NCI-H128 (cell line): Measurements from ENCODE around the gene RPIA.
"Not testable (repeated sequence)": the region's sequence is repeated elsewhere in the genome, so short reads cannot be mapped to it uniquely, and the experiment has no call there.

ENCODE experiments used
- DNase-seq: peaks from one replicate; lab custom pipeline; 2025; ENCODE audit not compliant: unreplicated experiment; lab: John Stamatoyannopoulos, UW

The RPIA gene

DNA sequence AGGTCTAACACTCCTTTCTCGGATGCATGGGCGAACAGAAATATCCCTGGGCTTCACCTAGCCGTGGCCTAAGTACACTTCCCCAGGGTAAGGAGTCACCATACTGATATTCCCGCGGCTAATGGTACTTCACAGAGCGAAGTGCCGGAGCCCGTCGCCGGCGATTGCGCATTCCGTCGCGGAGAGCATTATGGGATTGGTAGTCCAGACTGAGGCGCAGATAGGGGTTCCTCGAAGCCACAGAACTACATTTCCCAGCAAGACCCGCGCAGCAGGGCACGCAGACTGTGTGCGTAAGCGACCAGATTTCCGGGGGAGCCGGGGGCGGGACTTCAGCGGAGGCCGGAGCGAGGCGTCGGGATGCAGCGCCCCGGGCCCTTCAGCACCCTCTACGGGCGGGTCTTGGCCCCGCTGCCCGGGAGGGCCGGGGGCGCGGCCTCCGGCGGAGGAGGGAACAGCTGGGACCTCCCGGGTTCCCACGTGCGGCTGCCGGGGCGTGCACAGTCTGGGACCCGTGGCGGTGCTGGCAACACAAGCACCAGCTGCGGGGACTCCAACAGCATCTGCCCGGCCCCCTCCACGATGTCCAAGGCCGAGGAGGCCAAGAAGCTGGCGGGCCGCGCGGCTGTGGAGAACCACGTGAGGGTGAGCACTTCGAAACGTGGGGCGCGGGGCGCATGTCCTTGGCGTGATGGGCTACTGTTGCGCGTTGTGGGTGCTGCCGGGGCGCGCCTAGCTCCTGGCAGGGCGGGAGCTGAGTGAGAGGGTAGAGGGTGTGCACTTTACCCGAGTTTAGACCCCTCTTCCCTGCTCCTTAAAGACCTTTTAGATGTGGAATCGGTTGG lies at the start of gene RPIA:
Gene RPIA, plus strand, starts transcription at position 335 of the 845 bp plus-strand sequence. Its CDS starts 26 bp downstream, at position 361.
- DNase-seq, result peak; percentile 88

DNA sequence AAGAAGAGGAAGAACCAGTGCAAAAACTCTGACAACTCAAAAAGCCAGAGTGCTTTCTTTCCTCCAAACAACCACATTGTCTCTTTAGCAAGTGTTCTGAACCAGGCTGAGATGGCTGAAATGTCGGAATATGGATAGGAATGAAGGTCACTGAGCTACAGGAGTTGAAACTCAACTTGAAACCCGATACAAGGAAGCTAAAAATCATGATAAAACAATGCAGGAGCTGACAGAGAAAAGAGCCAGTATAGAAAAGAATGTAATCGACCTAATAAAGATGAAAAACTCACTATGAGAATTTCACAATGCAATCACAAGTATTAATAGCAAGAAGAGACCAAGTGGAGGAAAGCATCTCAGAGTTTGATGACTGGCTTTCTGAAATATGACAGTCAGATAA lies 49.2 kb upstream of the RPIA start:
- no peak for DNase-seq

GRCh38 chr2:88645291-88645882 lies 46.1 kb upstream of the RPIA start:
- DNase-seq, result not testable (repeated sequence)

- DNase-seq, result no peak
Measured at GRCh38 chr2:88651646-88652045, 39.8 kb upstream of the RPIA start.

- DNase-seq, result no peak
Measured at GRCh38 chr2:88654714-88655113, 36.8 kb upstream of the RPIA start.

DNA sequence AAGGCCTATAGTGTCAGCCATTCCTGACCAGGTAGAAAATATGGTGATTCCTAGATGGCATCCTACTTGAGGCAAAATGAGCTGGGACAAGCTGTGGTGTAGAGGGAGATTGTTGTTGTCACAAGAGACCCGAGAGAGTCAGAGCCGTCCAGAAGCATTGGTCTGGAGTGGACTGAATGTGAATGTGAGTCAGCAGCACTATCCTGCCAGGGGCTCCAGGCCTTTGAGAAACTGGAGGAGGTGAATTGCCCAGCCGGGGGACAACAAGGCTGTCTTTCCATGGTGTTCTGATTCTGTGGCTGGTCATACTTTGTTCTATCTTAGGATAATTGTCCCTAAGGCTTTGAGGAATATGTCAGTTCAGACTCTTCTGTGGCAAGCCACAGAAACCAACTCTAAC lies 34.8 kb upstream of the RPIA start:
- no peak for DNase-seq

DNA sequence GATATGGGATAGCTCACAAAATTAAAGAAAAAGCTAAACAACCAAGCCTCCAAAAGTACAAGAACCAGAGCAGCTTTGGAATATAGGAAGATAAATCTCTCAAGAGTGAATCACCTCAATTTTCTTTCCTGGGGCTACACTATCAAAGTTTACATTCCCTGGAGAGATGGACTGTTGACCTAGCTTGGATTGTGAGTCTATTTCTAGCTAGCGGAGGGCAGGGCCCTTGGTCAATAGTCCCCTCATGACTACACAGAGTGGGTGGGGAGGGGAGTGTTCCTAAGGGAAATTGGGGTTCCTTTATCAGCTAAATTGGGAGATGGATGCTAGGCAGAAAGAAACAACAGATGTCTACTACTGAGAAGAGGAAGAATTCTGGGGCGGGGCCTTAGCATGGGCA lies 34.3 kb upstream of the RPIA start:
- DNase-seq, result no peak

GRCh38 chr2:88658326-88658725 lies 33.1 kb upstream of the RPIA start:
- DNase-seq, result no peak

- DNase-seq, result no peak
Measured at GRCh38 chr2:88658881-88659537, 32.5 kb upstream of the RPIA start.

DNA sequence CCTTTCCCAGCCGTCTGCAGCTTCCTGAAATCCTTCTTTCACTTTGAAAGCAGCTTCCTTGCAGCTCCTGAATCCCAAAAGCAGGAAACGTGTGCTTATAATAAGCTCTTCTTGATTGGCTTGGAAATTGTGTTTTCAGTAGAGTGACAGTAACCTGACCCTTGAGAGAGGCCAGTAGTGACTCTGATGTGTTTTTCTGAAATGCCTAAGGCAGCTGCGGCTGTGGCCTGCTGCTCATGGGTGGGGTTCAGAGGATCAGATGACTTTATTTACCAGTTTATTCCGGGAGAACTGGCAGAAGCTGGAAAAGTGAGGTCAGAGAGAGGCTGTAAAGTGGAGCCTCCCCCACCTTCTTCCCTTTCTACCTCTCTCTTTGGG lies 31.9 kb upstream of the RPIA start:
- DNase-seq, result peak; percentile 66

GRCh38 chr2:88660622-88661021 lies 30.9 kb upstream of the RPIA start:
- DNase-seq, result no peak

DNA sequence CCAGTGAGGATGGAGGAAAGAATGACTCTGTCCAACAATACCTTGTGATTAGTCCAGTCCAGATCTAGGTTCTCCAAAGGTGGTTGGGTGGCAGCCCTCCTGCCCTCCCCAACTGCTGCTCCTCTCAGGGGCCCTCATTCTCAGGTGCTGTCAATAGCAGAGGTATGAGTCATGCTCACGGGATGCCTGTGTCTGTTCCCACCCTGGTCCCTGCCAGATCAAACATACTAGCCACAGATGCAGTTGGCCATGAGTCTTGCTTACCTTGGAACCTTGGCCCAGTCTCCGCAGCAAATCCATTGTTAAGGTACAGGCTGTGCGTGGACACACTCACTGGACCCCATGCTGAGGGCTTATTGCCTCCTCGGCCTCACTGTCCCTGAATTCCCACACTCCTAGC lies 24.9 kb upstream of the RPIA start:
- no peak for DNase-seq

GRCh38 chr2:88667219-88667618 lies 24.3 kb upstream of the RPIA start:
- DNase-seq, result no peak

- DNase-seq, result no peak
Measured at GRCh38 chr2:88668862-88669261, 22.6 kb upstream of the RPIA start.

- DNase-seq, result peak; percentile 9
Measured at GRCh38 chr2:88669482-88670214, 21.8 kb upstream of the RPIA start.

GRCh38 chr2:88671786-88672427 lies 19.6 kb upstream of the RPIA start:
- peak; percentile 15 for DNase-seq

- no peak for DNase-seq
Measured at GRCh38 chr2:88673363-88673762, 18.1 kb upstream of the RPIA start.

- no peak for DNase-seq
Measured at GRCh38 chr2:88680266-88680902, 11.1 kb upstream of the RPIA start.

- DNase-seq, result no peak
Measured at GRCh38 chr2:88680916-88681315, 10.6 kb upstream of the RPIA start.
